H54 (cell line): ENCODE data around the gene AATF.

Experiments used
- DNase-seq: peaks from one replicate; pipeline ENCODE4 v3.0.0; 2011; ENCODE audit warnings: low spot score, mixed read lengths; ENCODE audit not compliant: insufficient read length
- FAIRE-seq: peaks from 3 replicates; lab custom pipeline; 2011; peaks lifted over from hg19 to GRCh38; lab: Jason Lieb, UNC
- POLR2A ChIP-seq: IDR thresholded peaks from 2 replicates; pipeline ENCODE4 v1.6.1; 2011; ENCODE audit warnings: low read depth, mild to moderate bottlenecking, low read length

The AATF gene

DNA sequence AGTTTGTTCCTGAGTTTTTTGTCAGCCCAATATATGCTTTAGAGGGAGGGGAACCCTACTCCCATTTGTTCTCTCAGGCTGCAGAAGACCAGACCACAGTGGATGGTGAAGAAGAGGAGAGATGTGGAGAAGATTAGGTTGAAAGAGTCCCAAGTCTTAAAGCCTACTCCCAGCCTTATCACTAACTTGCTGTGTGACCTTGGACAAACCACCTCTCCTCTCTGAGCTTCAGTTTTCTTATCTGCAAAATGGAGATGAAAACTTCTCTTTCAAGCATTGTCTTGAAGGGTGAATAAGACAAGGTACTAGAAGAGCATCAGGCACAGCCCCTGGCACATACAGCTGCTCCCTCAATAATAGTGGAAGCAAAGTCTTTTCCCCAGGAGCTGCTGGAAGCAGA, 26.6 kb upstream of the AATF start:
- no peak for TF ChIP-seq POLR2A
- FAIRE-seq, result no peak
- DNase-seq, result no peak

DNA sequence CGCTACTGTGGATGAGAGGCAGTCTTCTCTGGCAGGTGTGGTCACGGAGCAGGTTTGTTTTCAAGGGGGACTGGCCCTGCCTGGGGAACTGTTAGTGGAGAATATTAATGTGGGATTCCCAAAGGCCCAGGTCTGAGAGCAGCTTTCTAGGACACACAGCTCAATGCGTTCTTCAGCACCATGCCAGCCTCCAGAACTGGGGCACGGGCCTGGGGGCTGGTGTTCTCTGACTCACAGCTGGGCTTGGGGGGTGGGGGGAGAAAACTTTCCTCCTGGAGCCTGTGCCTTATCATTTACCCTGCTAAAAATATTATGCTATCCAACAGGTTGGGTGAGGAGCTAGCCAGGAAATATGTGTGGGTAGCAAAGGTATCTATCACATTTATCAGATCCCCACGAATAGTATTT, 24.9 kb upstream of the AATF start:
- TF ChIP-seq POLR2A, result no peak
- no peak for DNase-seq
- FAIRE-seq, result no peak

- FAIRE-seq (no peak), DNase-seq (no peak)
- TF ChIP-seq POLR2A, result no peak
Measured at GRCh38 chr17:36926226-36926625, 22.5 kb upstream of the AATF start.

DNA sequence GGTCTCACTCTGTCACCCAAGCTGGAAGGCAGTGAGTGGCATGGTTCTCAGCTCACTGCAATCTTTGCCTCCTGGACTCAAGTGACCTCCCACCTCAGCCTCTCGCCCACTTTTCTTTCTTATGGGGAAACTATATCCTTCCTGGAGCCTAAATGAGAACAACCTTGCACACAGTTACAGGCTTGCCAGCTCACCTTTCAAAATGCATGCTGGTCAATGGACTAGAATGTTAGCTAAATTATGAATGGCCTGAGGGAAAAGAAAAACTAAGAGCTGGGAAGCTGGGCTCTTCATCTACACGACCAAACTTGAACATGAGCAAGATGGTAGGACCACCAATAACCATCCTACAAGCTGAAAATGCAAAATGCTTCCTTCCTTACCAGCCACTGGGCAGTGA, 22.1 kb upstream of the AATF start:
- DNase-seq, result no peak
- FAIRE-seq, result no peak
- no peak for TF ChIP-seq POLR2A

DNA sequence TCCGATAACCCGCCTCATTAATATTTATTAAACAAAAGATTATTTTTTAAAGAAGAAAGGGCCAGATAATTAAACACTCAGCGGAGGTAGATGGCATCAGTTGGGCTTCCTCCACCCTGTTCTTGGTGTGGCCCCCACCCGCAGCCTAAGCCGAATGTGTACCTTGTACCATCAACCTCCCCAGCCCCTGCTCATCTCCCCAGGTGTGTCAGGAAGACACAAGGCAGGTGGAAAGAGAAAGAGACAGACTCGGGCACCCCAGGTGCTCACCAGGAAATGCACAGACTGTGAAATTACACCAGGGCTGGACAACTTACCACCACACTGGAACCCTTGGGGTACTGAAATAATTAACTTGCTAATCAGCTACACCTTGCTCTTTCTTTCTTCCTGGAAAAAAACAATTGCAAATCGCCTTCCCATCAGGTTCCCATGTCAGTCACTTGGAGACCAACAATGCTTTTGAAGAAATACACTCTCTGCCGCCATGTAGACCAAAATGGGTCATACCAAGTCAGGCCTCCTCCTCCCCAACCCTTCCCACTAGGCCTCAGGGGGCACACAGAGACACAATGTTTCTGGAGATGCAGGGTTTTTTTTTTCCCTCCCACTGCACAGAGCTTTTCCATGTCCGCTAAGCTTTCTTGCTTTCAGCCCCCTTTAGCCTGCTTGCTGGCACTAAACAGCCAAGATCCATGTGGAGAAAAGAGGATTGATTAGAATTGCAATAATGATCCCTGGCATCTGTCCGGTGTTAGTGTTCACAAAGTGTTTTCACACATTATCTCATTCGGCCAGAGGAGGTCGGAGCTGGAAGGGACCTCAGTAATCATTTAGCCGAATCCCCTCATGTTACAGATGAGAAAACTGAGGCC, 20.0 kb upstream of the AATF start:
- no peak for FAIRE-seq
- no peak for DNase-seq
- TF ChIP-seq POLR2A, result no peak

DNA sequence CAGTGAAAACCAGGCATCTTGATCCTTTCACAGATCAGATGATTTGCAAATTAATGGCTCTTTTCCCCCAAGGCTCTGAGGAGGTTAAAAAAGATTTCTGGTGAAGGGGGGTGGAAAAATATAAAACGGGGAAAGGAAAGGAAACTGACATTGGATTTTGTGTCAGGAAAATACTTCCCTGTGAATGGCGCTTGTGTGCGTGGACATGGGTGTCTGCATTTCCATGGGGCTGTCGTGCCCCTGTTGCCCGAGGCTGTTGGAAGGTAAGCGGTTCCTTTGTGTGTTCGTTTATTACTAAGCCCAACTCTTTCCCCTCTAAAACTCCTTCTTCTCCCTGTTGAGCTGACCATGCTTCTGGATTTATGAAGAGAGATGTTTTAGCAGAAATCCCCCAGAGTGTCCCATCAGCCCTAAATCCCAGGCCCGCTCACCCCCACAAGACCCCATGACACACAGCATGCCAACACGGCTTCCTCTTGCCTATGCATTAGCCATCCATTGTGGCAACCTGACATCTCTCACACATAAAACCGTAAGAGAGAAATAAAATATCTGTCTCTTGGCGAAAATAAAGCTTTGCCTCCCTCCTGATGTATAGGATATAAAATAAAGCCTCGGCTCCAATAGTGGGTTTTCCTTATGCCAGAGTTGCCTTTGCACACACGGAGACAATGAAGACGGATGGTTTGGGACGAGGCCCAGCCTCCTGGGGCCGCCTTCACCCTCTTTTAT, 18.7 kb upstream of the AATF start:
- DNase-seq (no peak), FAIRE-seq (no peak)
- TF ChIP-seq POLR2A, result no peak

DNA sequence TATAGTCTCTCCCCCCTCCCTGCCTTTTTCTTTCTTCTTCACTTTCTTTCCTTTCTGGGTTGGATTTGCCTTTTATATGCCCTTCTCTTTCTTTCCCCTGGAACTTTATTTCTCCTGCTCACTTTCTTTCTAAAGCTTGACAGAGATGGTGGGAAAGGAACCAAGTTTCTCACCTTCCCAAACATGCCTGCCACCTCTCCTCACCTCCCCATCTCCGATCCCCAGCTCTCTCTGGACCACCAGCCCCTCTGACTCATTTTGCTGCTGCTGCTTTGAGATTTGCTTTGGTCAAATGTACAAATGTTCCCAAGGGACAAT, 18.2 kb upstream of the AATF start:
- FAIRE-seq, result no peak
- TF ChIP-seq POLR2A, result no peak
- no peak for DNase-seq

DNA sequence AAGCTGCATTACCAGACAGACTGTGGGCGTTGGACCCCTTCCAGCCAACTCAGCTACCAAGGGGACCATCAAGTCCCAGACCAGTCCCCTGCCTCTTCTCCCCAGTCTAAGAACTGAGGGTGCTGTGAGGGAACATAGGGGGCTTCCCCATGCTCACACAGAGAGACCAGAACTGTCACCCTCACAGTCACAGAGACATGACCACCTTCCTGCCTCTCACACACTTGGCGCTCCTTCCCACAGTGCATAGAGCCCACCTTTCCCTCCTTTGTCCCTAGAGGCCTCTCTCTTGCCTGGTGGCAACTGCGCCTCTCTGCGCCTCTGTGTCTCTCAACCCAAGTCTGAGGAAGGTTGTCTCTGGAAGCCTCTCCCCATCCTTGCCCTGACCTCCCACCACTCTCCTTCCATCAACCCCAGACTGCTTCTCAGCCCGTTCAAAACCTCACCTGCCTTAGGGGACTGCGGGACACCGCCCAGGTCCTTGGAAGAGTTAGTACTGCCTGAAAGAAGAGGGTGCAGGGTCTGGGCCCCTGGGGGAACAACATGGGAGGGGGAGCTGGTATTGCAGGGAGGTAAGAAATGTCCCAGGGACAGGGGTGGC, 17.6 kb upstream of the AATF start:
- no peak for FAIRE-seq

DNA sequence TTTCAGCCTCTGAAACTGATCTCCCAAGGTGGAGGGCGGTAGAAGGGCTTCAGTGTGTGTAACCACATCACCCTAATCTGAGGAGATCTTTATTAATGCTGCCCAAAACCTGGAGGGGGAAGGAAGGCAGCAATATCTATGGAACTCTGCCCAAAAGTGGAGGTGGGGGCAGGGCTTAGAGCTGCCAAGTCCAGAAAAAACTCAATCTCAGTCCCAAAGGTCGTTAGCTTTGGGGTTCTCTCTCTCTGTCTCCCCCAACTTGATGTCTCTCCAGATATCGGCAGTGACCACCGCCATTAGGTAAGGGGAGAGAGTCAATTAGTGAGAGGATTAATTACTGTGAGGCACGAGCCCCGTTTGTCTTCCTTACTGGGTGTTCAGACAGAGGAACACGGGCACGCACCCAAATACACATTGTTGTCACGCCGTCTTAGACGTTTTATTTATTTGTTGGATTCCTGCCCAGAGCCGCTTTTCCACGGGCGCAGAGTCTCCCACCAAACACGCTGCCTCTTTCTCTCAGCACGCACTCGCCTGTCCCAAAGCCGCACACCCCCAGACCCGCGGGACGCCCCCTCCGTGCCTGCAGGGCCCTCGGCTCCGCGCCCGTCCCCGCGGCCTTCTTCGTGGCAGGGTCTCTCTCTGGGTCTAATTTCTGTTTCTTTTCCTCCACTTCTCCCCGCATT, 16.9 kb upstream of the AATF start:
- FAIRE-seq (no peak), DNase-seq (no peak)

More for the DNA sequence above, 17.6 kb upstream of the AATF start:
- TF ChIP-seq POLR2A, result no peak
- DNase-seq, result no peak

DNA sequence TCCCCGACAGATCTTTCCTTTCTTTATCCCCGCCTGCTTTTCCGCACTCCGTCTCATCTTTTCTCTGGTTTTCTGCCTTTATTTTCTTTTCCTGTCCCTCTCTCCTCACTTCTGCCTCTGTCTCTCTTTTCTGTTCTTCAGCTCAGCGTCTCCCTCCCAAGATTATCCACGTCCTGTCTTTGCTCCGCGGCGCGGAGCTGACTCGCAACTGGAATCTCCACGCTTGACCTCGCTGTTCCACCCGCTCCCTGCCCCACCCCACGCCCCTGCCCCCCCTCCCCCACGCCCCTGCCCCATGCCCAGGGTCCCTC, 16.4 kb upstream of the AATF start:
- FAIRE-seq (no peak), DNase-seq (no peak)
- TF ChIP-seq POLR2A, result no peak

More for the DNA sequence above, 16.9 kb upstream of the AATF start:
- TF ChIP-seq POLR2A, result no peak

DNA sequence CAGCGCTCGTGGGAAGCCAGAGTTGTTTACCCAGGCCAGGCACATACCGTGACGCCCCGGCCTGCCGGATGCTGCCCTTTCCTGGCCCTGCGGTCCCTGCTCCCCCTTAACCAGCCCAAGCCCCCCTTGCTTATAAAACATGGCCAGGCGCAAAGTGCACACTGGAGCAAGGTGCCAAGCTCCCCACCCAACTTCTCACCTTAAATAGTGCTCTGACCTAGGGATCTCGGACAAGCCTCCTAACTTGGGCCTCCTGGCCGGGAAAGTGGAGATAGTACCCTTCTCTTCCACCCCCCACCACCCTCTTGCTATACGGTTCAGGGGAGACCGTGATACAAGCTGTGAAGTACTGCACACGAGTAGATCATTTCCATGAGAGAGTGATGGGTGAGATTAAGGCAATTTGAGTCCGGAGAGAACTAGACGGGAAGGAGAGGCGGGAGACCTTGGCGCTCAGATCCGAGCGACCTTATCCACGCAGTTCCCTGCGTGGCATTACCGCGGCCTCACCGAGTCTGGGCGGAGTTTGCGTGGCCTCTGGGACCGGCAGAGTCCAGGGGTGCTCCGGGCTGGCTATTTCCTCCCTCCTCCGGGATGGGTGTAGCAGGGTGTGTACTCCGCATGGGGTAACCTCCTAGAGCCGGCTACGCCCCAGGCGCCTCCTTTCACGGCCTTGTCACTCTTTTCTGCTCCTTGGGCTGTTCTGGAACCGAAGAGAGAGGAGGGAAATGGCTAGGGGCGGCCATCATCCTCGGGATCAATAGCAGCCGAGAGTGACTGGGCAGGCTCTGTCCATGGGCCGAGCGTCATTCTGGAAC, 15.9 kb upstream of the AATF start:
- DNase-seq (no peak), FAIRE-seq (no peak)
- no peak for TF ChIP-seq POLR2A

- FAIRE-seq (no peak), DNase-seq (no peak)
- no peak for TF ChIP-seq POLR2A
Measured at GRCh38 chr17:36933512-36934143, 15.1 kb upstream of the AATF start.
